Stimulated activated naive CD8-positive, alpha-beta T cell treated with anti-CD3 and anti-CD28 coated beads, Interleukin-15, Interleukin-2, amounts not matched to agents 100 ng/mL and 50 ng/mL, for 24 hours (primary cell): ENCODE data around the gene GALK2.
"Not testable (repeated sequence)": the region's sequence is repeated elsewhere in the genome, so short reads cannot be mapped to it uniquely, and the experiment has no call there.

Experiments used
- H3K27ac Mint-ChIP-seq: one replicate; pipeline ENCODE4 v1.8.0; 2021; ENCODE audit warnings: mild to moderate bottlenecking, mixed read lengths
- H3K27me3 Mint-ChIP-seq: one replicate; pipeline ENCODE4 v1.8.0; 2021; ENCODE audit warnings: mixed read lengths
- H3K36me3 Mint-ChIP-seq: one replicate; pipeline ENCODE4 v1.8.0; 2021; ENCODE audit warnings: low read depth, mixed read lengths
- H3K4me1 Mint-ChIP-seq: one replicate; pipeline ENCODE4 v1.8.0; 2021; ENCODE audit warnings: low read depth, mixed read lengths
- H3K4me3 Mint-ChIP-seq: one replicate; pipeline ENCODE4 v1.8.0; 2021; ENCODE audit warnings: mild to moderate bottlenecking, mixed read lengths
- H3K9me3 Mint-ChIP-seq: one replicate; pipeline ENCODE4 v1.8.0; 2021; ENCODE audit warnings: mixed read lengths

The GALK2 gene

GRCh38 chr15:49354439-49354838, 184.4 kb downstream of the GALK2 start:
- H3K36me3 Mint-ChIP-seq, H3K4me1 Mint-ChIP-seq, H3K27ac Mint-ChIP-seq, H3K4me3 Mint-ChIP-seq, H3K27me3 Mint-ChIP-seq: not testable (repeated sequence)
- peaks cover 15% of the 10 kb centered on the region for H3K9me3 Mint-ChIP-seq

GRCh38 chr15:49361370-49361769, 191.3 kb downstream of the GALK2 start:
- no peaks in the 10 kb centered on the region for H3K27me3 Mint-ChIP-seq
- no peak overlapping the region for H3K4me3 Mint-ChIP-seq

GRCh38 chr15:49366496-49366895, 196.4 kb downstream of the GALK2 start:
- H3K27ac Mint-ChIP-seq, result no peak overlapping the region
- no peaks in the 10 kb centered on the region for H3K4me1 Mint-ChIP-seq
- peaks cover 10% of the 10 kb centered on the region for H3K9me3 Mint-ChIP-seq
- no peaks in the 10 kb centered on the region for H3K36me3 Mint-ChIP-seq
- H3K4me3 Mint-ChIP-seq, result no peak overlapping the region
- no peaks in the 10 kb centered on the region for H3K27me3 Mint-ChIP-seq

More at GRCh38 chr15:49361370-49361769, 191.3 kb downstream of the GALK2 start:
- Mint-ChIP-seq H3K9me3 (peaks cover 12% of the 10 kb centered on the region), H3K36me3 (no peaks in the 10 kb centered on the region), H3K4me1 (no peaks in the 10 kb centered on the region), H3K27ac (no peak overlapping the region)

- no peaks in the 10 kb centered on the region for H3K36me3 Mint-ChIP-seq
- H3K9me3 Mint-ChIP-seq, result peaks cover 4% of the 10 kb centered on the region
- H3K4me3 Mint-ChIP-seq, result no peak overlapping the region
- H3K27ac Mint-ChIP-seq, result no peak overlapping the region
- H3K4me1 Mint-ChIP-seq, result no peaks in the 10 kb centered on the region
- no peaks in the 10 kb centered on the region for H3K27me3 Mint-ChIP-seq
These were observed 200.7 kb downstream of the GALK2 start for GRCh38 chr15:49370782-49371181.

GRCh38 chr15:49372366-49372765, 202.3 kb downstream of the GALK2 start:
- Mint-ChIP-seq H3K27me3 (no peaks in the 10 kb centered on the region), H3K4me1 (no peaks in the 10 kb centered on the region), H3K27ac (no peak overlapping the region), H3K9me3 (no peaks in the 10 kb centered on the region), H3K36me3 (no peaks in the 10 kb centered on the region), H3K4me3 (no peak overlapping the region)

- H3K27me3 Mint-ChIP-seq, result no peaks in the 10 kb centered on the region
- H3K4me1 Mint-ChIP-seq, result no peaks in the 10 kb centered on the region
- H3K4me3 Mint-ChIP-seq, result no peak overlapping the region
- H3K27ac Mint-ChIP-seq, result no peak overlapping the region
- H3K9me3 Mint-ChIP-seq, result no peaks in the 10 kb centered on the region
- H3K36me3 Mint-ChIP-seq, result no peaks in the 10 kb centered on the region
These were observed 209.9 kb downstream of the GALK2 start for GRCh38 chr15:49379996-49380395.

- Mint-ChIP-seq H3K27ac (no peak overlapping the region), H3K4me1 (no peaks in the 10 kb centered on the region), H3K36me3 (no peaks in the 10 kb centered on the region), H3K9me3 (no peaks in the 10 kb centered on the region), H3K27me3 (no peaks in the 10 kb centered on the region), H3K4me3 (no peak overlapping the region)
These were observed 210.9 kb downstream of the GALK2 start for GRCh38 chr15:49380912-49381311.
